H1 (cell line): ENCODE results near the gene PPIG. TPM values are rescaled to one million over a fixed set of nuclear protein-coding genes. Genes with fewer than 3 reads are reported as not detected.

Source experiments
- E2F6 ChIP-seq: IDR thresholded peaks from 2 replicates; pipeline ENCODE4 v1.6.1; 2012; ENCODE audit warnings: inconsistent platforms
- HDAC2 ChIP-seq, 2 experiments: fragments of 300-600 bp in 1 of 2; sonication (generic) in 1 of 2; IDR thresholded peaks; 2 replicates each; pipeline ENCODE4 v1.6.1; 2011 to 2012; ENCODE audit warnings: low read depth in 2 of 2, low read length in 2 of 2, mild to moderate bottlenecking in 2 of 2, moderate library complexity in 2 of 2, borderline replicate concordance in 1 of 2, inconsistent platforms in 1 of 2
- HDAC6 ChIP-seq: IDR thresholded peaks from one replicate; pipeline ENCODE4 v1.7.1; 2012; ENCODE audit warnings: low read depth, mild to moderate bottlenecking, inconsistent platforms, low read length, moderate library complexity
- KDM4A ChIP-seq: IDR thresholded peaks from one replicate; pipeline ENCODE4 v1.7.1; 2012; ENCODE audit warnings: low read depth, mild to moderate bottlenecking, moderate library complexity, low read length, inconsistent platforms; ENCODE audit not compliant: severe bottlenecking
- NANOG ChIP-seq: IDR thresholded peaks from 2 replicates; pipeline ENCODE4 v1.6.1; 2011; ENCODE audit warnings: low read length, low read depth, mild to moderate bottlenecking, inconsistent platforms; ENCODE audit not compliant: insufficient read depth, poor library complexity, severe bottlenecking
- SP2 ChIP-seq: IDR thresholded peaks from 2 replicates; pipeline ENCODE4 v1.6.1; 2012; ENCODE audit warnings: mild to moderate bottlenecking, low read length, inconsistent platforms
- polyA plus RNA-seq, 7 experiments: library from polyadenylated mRNA; depleted of rRNA in 3 of 7; stranded (reverse) in 5 of 7; unstranded in 2 of 7; fragments of >200 nt in 5 of 7; fragments of 200-250 nt in 2 of 7; gene quantifications; 1 replicate in 5 of 7; 2 replicates in 1 of 7; 4 replicates in 1 of 7; pipeline versions ENCODE4 v1.2.1 to v1.2.3, GENCODE V29; 2011 to 2013; ENCODE audit warnings: missing spikeins in 2 of 7, mixed read lengths in 2 of 7
- total RNA-seq: library from RNA; stranded (reverse); fragmentation: NEBNext Ultra II Directional; extraction: Animal tissue kit (Norgen Biotek cat#: 25700); gene quantifications from 2 replicates; pipeline ENCODE4 v1.2.1, GENCODE V29; 2021

The PPIG gene
- total and polyA plus RNA-seq, 2 of the 8 experiments (the other 6 are each of a cell fraction or from before 2014, with no cell fraction given) = 14.7 to 71.0 TPM

- TF ChIP-seq HDAC6 = no peak
- TF ChIP-seq HDAC2 (IDR thresholded peaks at IDR 0.05; ENCODE audit: borderline replicate concordance in 1 of 2, low read depth in 2 of 2, low read length in 2 of 2) = no peak
- TF ChIP-seq E2F6 = no peak
- TF ChIP-seq NANOG = no peak
- no peak for TF ChIP-seq SP2
- no peak for TF ChIP-seq KDM4A
Measured at GRCh38 chr2:169546756-169547155, 37.4 kb upstream of the PPIG start (continued).
